ENCODE results near the gene SEC61A1. TPM values are rescaled to one million over a fixed set of nuclear protein-coding genes. Genes with fewer than 3 reads are reported as not detected.

SEC61A1 gene
- polyA plus RNA-seq, 3 donors = 62.8 to 136 (median 114) TPM

DNA sequence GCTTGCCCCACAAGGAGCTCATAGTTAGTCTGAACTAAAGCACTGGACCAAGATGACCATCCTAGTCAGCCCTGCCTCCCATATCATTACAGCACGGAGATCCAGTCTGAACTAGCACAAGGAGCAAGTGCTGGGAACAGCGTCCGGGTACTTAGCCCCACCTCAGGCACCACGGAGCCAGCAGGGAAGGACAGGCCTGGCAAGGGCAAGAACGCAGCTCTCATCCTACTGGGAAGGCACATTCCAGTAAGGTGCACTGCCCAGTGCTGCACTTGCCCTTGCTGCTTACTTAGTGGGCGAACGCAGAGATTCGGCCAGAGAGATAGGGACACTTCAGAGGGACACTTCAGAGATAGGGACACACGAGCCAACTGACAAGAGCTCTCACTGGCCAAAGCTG, 27.6 kb downstream of the SEC61A1 start:
- no peaks in the 10 kb centered on the region for H3K9me3 Mint-ChIP-seq
- no peak for TF ChIP-seq CTCF (IDR thresholded peaks at IDR 0.05)
- H3K79me2 ChIP-seq (ENCODE audit: insufficient read depth, low read length) = peaks cover 3% of the 10 kb centered on the region
- no peak overlapping the region for H3K4me3 ChIP-seq (replicated peaks in 1 of 3; ENCODE audit: low read depth in 2 of 3, low read length in 3 of 3)
- H2AFZ ChIP-seq (ENCODE audit: insufficient read depth, low read depth, low read length, poor library complexity, severe bottlenecking) = no peak overlapping the region
- intact Hi-C loops (cut with micrococcal nuclease) = loop anchor here (5.0 to 10.0 kb wide), 7 partner anchors 42 to 727 kb away; partner anchors contain the start of genes RUVBL1 (in 2 of the 2) and ABTB1 (in 1 of the 2)
- WGBS (ENCODE audit: insufficient coverage) = 98% methylated on average over 9 of the region's 9 CpGs
- no peak overlapping the region for H3K9ac ChIP-seq (ENCODE audit: insufficient read depth, low read length, poor library complexity, severe bottlenecking)
- H3K4me3 Mint-ChIP-seq = no peak overlapping the region
- no peaks in the 10 kb centered on the region for H4K20me1 ChIP-seq (ENCODE audit: insufficient read depth, low read length)
- peaks cover 21% of the 10 kb centered on the region for H3K4me1 Mint-ChIP-seq
- no peaks in the 10 kb centered on the region for H3K27me3 ChIP-seq (ENCODE audit: control insufficient read depth in 2 of 2, insufficient read depth in 2 of 2, low read length in 2 of 2)
- peak overlapping the region in 5 of 7 donors; percentile 0 to 67 (median 41) for H3K27ac Mint-ChIP-seq
- no peak overlapping the region for H3K27ac ChIP-seq (ENCODE audit: low read depth in 1 of 2, low read length in 2 of 2)
- no peaks in the 10 kb centered on the region for H3K9me3 ChIP-seq (replicated peaks in 1 of 2; ENCODE audit: control insufficient read depth in 1 of 2, insufficient read depth in 1 of 2, low read length in 2 of 2)
- peaks cover 23 to 32% of the 10 kb centered on the region in 2 donors for H3K4me1 ChIP-seq (ENCODE audit: control insufficient read depth in 1 of 2, insufficient read depth in 2 of 2, low read length in 2 of 2)
- no peak overlapping the region for H3K4me2 ChIP-seq (replicated peaks; ENCODE audit: extremely low read depth, low read length, poor library complexity, severe bottlenecking)
- DNase-seq = no peak
- H3K36me3 Mint-ChIP-seq = peaks cover 56 to 57% of the 10 kb centered on the region in 2 donors
- peaks cover 24 to 59% of the 10 kb centered on the region in 2 donors for H3K36me3 ChIP-seq (replicated peaks in 1 of 2; ENCODE audit: control insufficient read depth in 1 of 2, insufficient read depth in 2 of 2, low read length in 2 of 2)
- peaks cover 0 to 2% (median 0%) of the 10 kb centered on the region in 3 donors for H3K27me3 Mint-ChIP-seq (ENCODE audit: low read depth in 3 of 3)

DNA sequence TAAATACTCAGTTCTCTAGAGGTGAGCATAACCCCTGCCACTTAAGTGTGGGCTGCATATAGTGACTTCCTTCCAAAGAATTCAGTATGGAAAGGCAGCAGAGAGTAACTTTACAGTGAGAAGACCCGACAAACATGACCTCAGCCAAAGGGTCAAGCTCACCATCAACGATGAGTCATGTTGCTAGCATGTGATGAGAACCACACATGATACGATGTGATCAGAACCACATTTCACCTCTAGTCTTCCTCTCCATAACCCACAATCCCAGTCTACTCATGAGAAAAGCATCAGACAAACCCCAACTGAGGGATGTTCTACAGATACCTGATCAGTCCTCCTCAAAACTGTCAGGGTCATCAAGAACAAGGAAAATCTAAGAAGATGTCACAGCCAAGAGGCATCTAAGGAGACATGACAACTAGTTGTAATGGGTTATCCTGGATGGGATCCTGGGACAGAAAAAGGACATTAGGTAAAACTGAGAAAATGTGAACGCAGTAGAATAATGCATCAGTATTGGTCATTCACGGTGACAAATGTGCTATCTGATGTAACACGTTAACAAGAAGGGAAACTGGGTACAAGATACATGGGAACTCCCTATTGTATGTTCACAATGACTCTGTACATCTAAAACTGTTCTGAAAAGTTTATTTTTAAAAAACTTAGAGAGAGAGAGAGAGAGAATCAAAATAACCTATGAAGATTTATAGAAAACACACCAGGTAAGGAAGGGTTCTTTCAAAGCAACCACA, 28.3 kb downstream of the SEC61A1 start:
- 76% methylated on average over 3 of the region's 6 CpGs for WGBS (ENCODE audit: insufficient coverage)
- no peak overlapping the region for H3K9ac ChIP-seq (ENCODE audit: insufficient read depth, low read length, poor library complexity, severe bottlenecking)
- H3K4me3 ChIP-seq (replicated peaks in 1 of 3; ENCODE audit: low read depth in 2 of 3, low read length in 3 of 3) = no peak overlapping the region
- peaks cover 26 to 66% of the 10 kb centered on the region in 2 donors for H3K36me3 ChIP-seq (replicated peaks in 1 of 2; ENCODE audit: control insufficient read depth in 1 of 2, insufficient read depth in 2 of 2, low read length in 2 of 2)
- H3K4me1 Mint-ChIP-seq = peaks cover 14% of the 10 kb centered on the region
- no peak for TF ChIP-seq CTCF (IDR thresholded peaks at IDR 0.05)
- peaks cover 0 to 2% (median 0%) of the 10 kb centered on the region in 3 donors for H3K27me3 Mint-ChIP-seq (ENCODE audit: low read depth in 3 of 3)
- H3K9me3 Mint-ChIP-seq = no peaks in the 10 kb centered on the region
- peaks cover 19 to 25% of the 10 kb centered on the region in 2 donors for H3K4me1 ChIP-seq (ENCODE audit: control insufficient read depth in 1 of 2, insufficient read depth in 2 of 2, low read length in 2 of 2)
- no peaks in the 10 kb centered on the region for H3K79me2 ChIP-seq (ENCODE audit: insufficient read depth, low read length)
- no peaks in the 10 kb centered on the region for H3K27me3 ChIP-seq (ENCODE audit: control insufficient read depth in 2 of 2, insufficient read depth in 2 of 2, low read length in 2 of 2)
- no peak overlapping the region for H3K27ac ChIP-seq (ENCODE audit: low read depth in 1 of 2, low read length in 2 of 2)
- no peak overlapping the region for H2AFZ ChIP-seq (ENCODE audit: insufficient read depth, low read depth, low read length, poor library complexity, severe bottlenecking)
- intact Hi-C loops (cut with micrococcal nuclease) = no loop called here
- H3K9me3 ChIP-seq (replicated peaks in 1 of 2; ENCODE audit: control insufficient read depth in 1 of 2, insufficient read depth in 1 of 2, low read length in 2 of 2) = no peaks in the 10 kb centered on the region
- DNase-seq = peak in 1 of 3 donors; percentile 48
- no peaks in the 10 kb centered on the region for H4K20me1 ChIP-seq (ENCODE audit: insufficient read depth, low read length)
- peak overlapping the region in 2 of 7 donors; percentile 41 to 79 for H3K27ac Mint-ChIP-seq
- no peak overlapping the region for H3K4me2 ChIP-seq (replicated peaks; ENCODE audit: extremely low read depth, low read length, poor library complexity, severe bottlenecking)
- peaks cover 62 to 63% of the 10 kb centered on the region in 2 donors for H3K36me3 Mint-ChIP-seq
- H3K4me3 Mint-ChIP-seq = no peak overlapping the region

Measured in CD14-positive monocyte (primary cell).